Choroid plexus epithelial cell (primary cell): Measurements from ENCODE around the gene DENND11.
A peak's percentile ranks its signal among the peaks of the same experiment; 100 is the strongest.

ENCODE experiments used
- DNase-seq: peaks from one replicate; pipeline ENCODE4 v3.0.0-alpha.2; 2010; ENCODE audit warnings: low read depth
- H3K4me3 ChIP-seq: 2 replicates; pipeline ENCODE4 v1.5.1; 2011; ENCODE audit warnings: low read depth, mild to moderate bottlenecking, control low read depth, low read length, moderate library complexity
- TF ChIP-seq, protein P1 (sequence below): conservative IDR thresholded peaks from 2 replicates; pipeline ENCODE4 v1.5.1; 2011; ENCODE audit warnings: low read depth, mild to moderate bottlenecking, control low read depth, inconsistent platforms, low read length, moderate library complexity

DENND11 gene

DNA sequence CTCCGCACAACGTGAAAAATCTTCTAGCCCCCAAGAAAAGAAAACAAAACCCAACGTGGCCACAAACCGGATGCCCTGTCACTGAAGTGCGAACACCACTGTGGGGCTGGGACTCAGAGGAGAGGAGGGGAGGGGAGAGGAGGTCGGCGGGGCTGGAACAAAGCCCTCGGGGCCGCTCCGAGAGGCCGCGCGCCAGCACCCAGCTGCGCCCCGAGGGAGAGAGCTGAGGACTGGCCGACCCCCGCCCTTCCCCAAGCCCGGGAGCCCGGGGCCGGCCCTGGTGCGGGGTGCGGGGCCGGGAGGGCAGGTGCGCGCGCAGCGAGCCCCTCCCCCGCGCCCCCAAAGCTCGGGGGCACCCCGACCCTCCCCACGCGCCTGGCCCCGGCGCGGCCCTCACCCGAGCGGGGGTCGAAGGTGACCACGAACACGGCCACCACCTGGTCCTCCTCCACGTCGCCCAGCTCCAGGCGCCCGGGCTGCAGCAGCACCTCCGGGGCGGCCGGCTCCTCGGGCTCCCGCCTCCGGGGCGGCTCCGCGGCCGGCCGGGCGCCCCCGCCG is 398 bp downstream of the DENND11 start:
- peak overlapping the region; percentile 68 for H3K4me3 ChIP-seq
- DNase-seq = peak; percentile 16
- TF ChIP-seq, protein P1, sequence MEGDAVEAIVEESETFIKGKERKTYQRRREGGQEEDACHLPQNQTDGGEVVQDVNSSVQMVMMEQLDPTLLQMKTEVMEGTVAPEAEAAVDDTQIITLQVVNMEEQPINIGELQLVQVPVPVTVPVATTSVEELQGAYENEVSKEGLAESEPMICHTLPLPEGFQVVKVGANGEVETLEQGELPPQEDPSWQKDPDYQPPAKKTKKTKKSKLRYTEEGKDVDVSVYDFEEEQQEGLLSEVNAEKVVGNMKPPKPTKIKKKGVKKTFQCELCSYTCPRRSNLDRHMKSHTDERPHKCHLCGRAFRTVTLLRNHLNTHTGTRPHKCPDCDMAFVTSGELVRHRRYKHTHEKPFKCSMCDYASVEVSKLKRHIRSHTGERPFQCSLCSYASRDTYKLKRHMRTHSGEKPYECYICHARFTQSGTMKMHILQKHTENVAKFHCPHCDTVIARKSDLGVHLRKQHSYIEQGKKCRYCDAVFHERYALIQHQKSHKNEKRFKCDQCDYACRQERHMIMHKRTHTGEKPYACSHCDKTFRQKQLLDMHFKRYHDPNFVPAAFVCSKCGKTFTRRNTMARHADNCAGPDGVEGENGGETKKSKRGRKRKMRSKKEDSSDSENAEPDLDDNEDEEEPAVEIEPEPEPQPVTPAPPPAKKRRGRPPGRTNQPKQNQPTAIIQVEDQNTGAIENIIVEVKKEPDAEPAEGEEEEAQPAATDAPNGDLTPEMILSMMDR = no peak

DNA sequence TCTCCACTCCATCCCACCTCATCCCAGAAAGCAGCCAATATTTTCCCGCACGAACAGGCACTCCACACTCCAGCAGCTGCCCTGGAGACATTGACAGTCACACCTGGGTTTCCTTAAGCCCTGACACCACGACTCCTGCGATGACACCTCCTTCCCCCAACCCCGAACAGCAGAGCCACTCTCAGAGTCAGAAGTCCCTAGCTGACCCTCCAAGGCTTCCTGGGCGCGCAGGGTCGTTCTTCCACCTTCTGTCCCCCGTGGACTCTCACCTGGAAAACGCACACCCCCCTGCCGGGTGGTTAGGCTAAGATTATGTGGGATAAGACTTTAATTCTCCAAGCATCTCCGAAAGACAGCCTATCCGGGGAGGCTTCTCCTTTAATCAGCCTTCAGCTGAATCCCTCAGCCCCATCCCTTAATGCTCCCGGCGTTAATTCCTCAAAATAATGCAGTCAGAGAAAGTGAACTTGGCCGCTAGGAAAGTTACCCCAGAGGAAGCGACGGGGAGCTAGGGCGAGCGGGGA is 1.1 kb downstream of the DENND11 start:
- peak; percentile 27 for DNase-seq
- TF ChIP-seq, protein P1 = no peak
- peak overlapping the region; percentile 68 for H3K4me3 ChIP-seq

DNA sequence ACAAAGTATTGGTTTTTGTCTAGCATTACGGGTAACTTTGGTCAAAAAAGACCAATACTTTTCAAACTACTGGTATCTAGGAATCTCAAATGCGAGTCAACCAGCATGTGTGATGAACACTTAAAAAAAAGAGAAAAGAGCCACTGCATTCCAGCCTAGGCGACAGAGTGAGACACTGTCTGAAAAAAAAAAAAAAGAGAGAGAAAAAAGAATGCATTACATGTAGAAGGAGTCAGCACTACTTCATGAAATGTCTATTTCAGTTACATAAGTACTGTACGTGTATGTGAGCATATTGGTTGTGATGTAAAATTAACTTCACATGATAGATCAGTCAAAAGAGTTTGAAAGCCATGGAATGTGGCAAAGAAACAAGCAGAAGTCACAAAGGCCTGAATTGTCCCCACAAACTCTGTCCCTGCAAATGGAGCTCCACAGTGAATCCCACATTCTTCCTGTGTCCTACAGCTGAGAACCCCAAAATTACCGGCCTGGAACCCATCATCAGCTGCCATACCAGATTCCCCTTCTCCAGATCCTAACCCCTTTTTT is 1.6 kb downstream of the DENND11 start:
- H3K4me3 ChIP-seq = peak overlapping the region; percentile 68

DNA sequence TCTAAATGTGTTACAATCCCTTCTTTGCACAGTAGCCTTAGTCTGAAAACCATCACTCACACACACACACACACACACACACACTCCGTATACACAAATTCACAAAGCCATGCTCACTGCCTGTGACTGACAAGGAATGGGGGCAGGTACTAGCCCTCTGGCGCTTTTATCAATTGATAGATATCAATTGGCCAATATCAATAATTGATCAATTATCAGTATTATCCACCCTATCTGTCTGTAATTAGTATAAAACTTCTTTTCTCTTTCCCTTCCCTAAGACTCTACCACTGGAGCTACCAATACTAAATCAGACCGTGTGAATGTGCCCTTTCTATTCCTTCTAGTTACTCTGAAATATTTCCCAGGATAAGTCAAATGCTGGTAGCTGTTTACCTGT is 2.1 kb downstream of the DENND11 start:
- TF ChIP-seq, protein P1 = no peak
- DNase-seq = no peak
- H3K4me3 ChIP-seq = no peak overlapping the region

More for the DNA sequence above, 1.6 kb downstream of the DENND11 start:
- DNase-seq = peak; percentile 5
- TF ChIP-seq, protein P1 = no peak

DNA sequence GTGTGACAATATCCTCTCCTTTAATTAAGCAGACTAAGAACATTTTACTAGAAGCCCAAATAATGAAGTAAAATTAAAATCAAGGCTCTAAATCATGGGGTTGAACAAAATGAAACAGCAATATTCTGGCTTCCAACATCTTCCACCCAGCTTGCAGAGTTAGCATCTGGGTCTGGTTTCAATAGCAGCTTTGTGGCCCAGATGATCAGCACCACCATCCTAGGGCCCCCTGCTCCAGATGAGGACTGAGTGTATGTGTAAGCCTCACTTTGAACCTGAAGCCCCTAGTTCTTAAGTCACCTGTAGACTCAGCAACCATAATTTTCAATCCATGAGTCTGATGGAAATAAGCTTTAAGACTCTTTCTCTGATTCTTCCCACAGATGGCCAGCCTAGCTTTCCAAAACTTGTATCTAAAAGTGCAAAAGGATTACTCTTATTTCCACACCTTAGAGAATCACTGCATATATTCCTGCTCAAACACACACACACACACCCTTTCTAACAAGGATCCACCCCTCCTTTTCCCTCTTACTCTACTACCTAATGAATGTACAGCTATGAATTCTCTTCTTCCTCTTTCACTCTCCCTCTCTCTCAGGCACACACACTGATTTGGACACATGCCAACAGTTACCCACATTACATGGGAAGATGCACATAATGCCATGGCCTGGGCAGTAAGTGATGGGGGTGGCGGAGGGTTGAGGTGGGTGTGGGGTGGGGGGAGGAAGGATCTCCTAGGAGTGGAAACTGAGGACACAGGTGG is 3.5 kb downstream of the DENND11 start:
- no peak for DNase-seq
- TF ChIP-seq, protein P1 = no peak
- H3K4me3 ChIP-seq = no peak overlapping the region

DNA sequence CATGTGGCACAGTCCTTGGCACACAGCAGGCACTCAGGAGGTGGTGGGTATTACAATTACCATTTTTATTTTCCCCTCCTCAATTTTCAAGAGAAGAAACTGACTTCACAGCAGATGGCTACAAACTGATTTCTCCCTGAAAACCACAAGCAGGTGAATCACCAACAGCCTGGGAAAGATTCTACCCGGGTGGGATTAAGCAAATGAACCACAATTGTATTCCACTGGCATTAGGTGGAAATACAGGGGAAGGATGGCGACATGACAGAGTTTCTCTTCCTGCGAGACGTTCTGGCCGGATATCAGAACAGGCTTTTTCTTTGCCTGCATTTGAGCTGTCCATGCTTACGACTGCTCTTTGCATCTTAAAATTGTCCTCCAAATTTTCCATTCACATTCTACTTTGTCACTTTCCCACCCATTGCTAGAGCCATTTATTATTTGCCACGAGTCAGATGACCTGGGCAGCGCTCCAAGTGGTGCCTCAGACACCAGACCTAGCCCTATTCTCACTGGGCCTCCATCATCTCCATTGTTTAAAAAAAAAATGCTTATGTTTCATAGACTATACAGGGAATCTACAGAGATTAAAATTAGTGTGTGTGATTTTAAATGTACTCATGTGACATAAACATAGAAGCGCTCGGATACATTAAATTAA is 4.6 kb downstream of the DENND11 start:
- DNase-seq = peak; percentile 8
- H3K4me3 ChIP-seq = no peak overlapping the region
- TF ChIP-seq, protein P1 = no peak
